ENCODE data around the gene BSND.

The BSND gene

GRCh38 chr1:54967372-54967771, 31.4 kb upstream of the BSND start:
- no peak for TF ChIP-seq CTCF (conservative IDR thresholded peaks at IDR 0.05; ENCODE audit: control insufficient read depth, insufficient read depth, low read depth, low read length)
- DNase-seq (ENCODE audit: low read depth): peak; percentile 46
- H3K4me3 ChIP-seq (ENCODE audit: control insufficient read depth, low read depth, low read length): no peak overlapping the region

- TF ChIP-seq CTCF (conservative IDR thresholded peaks at IDR 0.05; ENCODE audit: control insufficient read depth, insufficient read depth, low read depth, low read length): no peak
Measured at GRCh38 chr1:54968551-54968950, 30.2 kb upstream of the BSND start.

GRCh38 chr1:54969879-54970278, 28.9 kb upstream of the BSND start:
- TF ChIP-seq CTCF (conservative IDR thresholded peaks at IDR 0.05; ENCODE audit: control insufficient read depth, insufficient read depth, low read depth, low read length): no peak
- DNase-seq (ENCODE audit: low read depth): no peak
- H3K4me3 ChIP-seq (ENCODE audit: control insufficient read depth, low read depth, low read length): no peak overlapping the region

More at GRCh38 chr1:54968551-54968950, 30.2 kb upstream of the BSND start:
- DNase-seq (ENCODE audit: low read depth): peak; percentile 39
- no peak overlapping the region for H3K4me3 ChIP-seq (ENCODE audit: control insufficient read depth, low read depth, low read length)

- no peak overlapping the region for H3K4me3 ChIP-seq (ENCODE audit: control insufficient read depth, low read depth, low read length)
- TF ChIP-seq CTCF (conservative IDR thresholded peaks at IDR 0.05; ENCODE audit: control insufficient read depth, insufficient read depth, low read depth, low read length): no peak
- DNase-seq (ENCODE audit: low read depth): no peak
Measured at GRCh38 chr1:54970901-54971300, 27.8 kb upstream of the BSND start.

- no peak overlapping the region for H3K4me3 ChIP-seq (ENCODE audit: control insufficient read depth, low read depth, low read length)
- TF ChIP-seq CTCF (conservative IDR thresholded peaks at IDR 0.05; ENCODE audit: control insufficient read depth, insufficient read depth, low read depth, low read length): no peak
- DNase-seq (ENCODE audit: low read depth): peak; percentile 17
Measured at GRCh38 chr1:54971317-54971791, 27.4 kb upstream of the BSND start.

GRCh38 chr1:54972436-54972835, 26.3 kb upstream of the BSND start:
- no peak overlapping the region for H3K4me3 ChIP-seq (ENCODE audit: control insufficient read depth, low read depth, low read length)
- DNase-seq (ENCODE audit: low read depth): no peak
- no peak for TF ChIP-seq CTCF (conservative IDR thresholded peaks at IDR 0.05; ENCODE audit: control insufficient read depth, insufficient read depth, low read depth, low read length)
